WTC11 (cell line): ENCODE results near the gene ZNF20. TPM values are rescaled to one million over a fixed set of nuclear protein-coding genes. Genes with fewer than 3 reads are reported as not detected.

Source experiments
- ATAC-seq: fragments of 200-7000 bp; cut with Tn5 transposase; 2 replicates; pipeline ENCODE4 v1.10.0; 2021; ENCODE audit warnings: mild to moderate bottlenecking, moderate library complexity
- CTCF ChIA-PET: fragments of 300-600 bp; sonication (Branson Sonifier 250); formaldehyde crosslinking; loops from one replicate; lab custom pipeline; 2021; ENCODE audit warnings: antibody characterized with exemption; lab: Charles Lee
- POLR2A ChIA-PET: fragments of 350-600 bp; sonication (Branson Sonifier 250); formaldehyde crosslinking; loops from one replicate; lab custom pipeline; 2021; ENCODE audit warnings: antibody characterized with exemption; lab: Charles Lee
- DNase-seq: peaks from one replicate; pipeline ENCODE4 v3.0.0; 2021; ENCODE audit warnings: low spot score
- H3K27ac Mint-ChIP-seq: 2 replicates; pipeline ENCODE4 v1.8.0; 2021; ENCODE audit warnings: mixed read lengths
- H3K27me3 Mint-ChIP-seq: 2 replicates; pipeline ENCODE4 v1.8.0; 2021; ENCODE audit warnings: low read depth, mild to moderate bottlenecking, moderate library complexity, mixed read lengths
- H3K36me3 Mint-ChIP-seq: 2 replicates; pipeline ENCODE4 v1.8.0; 2021; ENCODE audit warnings: mixed read lengths
- H3K4me1 Mint-ChIP-seq: 2 replicates; pipeline ENCODE4 v1.8.0; 2022; ENCODE audit warnings: mixed read lengths
- H3K4me3 Mint-ChIP-seq: 2 replicates; pipeline ENCODE4 v1.8.0; 2021; ENCODE audit warnings: mild to moderate bottlenecking, moderate library complexity, mixed read lengths
- H3K9me3 Mint-ChIP-seq: 2 replicates; pipeline ENCODE4 v1.8.0; 2021; ENCODE audit warnings: mixed read lengths
- ARID4B ChIP-seq: sonication (generic); formaldehyde crosslinking; IDR thresholded peaks from 2 replicates; pipeline ENCODE4 v1.8.0; 2023; ENCODE audit warnings: missing genetic modification reagents, mild to moderate bottlenecking, borderline replicate concordance
- ATF3 ChIP-seq: sonication (generic); formaldehyde crosslinking; conservative IDR thresholded peaks from 2 replicates; pipeline ENCODE4 v1.8.1; 2022; ENCODE audit warnings: mild to moderate bottlenecking, missing genetic modification reagents
- FOXP4 ChIP-seq: sonication (generic); formaldehyde crosslinking; IDR thresholded peaks from 2 replicates; pipeline ENCODE4 v1.8.0; 2022; ENCODE audit warnings: mild to moderate bottlenecking, missing genetic modification reagents
- HMGXB4 ChIP-seq: sonication (generic); formaldehyde crosslinking; IDR thresholded peaks from 2 replicates; pipeline ENCODE4 v1.8.1; 2023; ENCODE audit warnings: mild to moderate bottlenecking, moderate library complexity, missing genetic modification reagents
- IRF2 ChIP-seq: sonication (generic); formaldehyde crosslinking; IDR thresholded peaks from 2 replicates; pipeline ENCODE4 v1.8.0; 2022; ENCODE audit warnings: low read depth, missing genetic modification reagents, borderline replicate concordance
- NR2C2 ChIP-seq: sonication (generic); formaldehyde crosslinking; IDR thresholded peaks from 2 replicates; pipeline ENCODE4 v1.8.0; 2022; ENCODE audit warnings: mild to moderate bottlenecking, missing genetic modification reagents
- NR3C1 ChIP-seq: sonication (generic); formaldehyde crosslinking; conservative IDR thresholded peaks from 2 replicates; pipeline ENCODE4 v1.8.1; 2023; ENCODE audit warnings: low read depth, mild to moderate bottlenecking, missing genetic modification reagents
- SOX15 ChIP-seq: fragments of 250-450 bp; sonication (Bioruptor Pico); IDR thresholded peaks from 2 replicates; pipeline ENCODE4 v1.9.0; 2021; ENCODE audit warnings: mild to moderate bottlenecking
- STAT6 ChIP-seq: sonication (generic); formaldehyde crosslinking; conservative IDR thresholded peaks from 2 replicates; pipeline ENCODE4 v1.8.1; 2023; ENCODE audit warnings: mild to moderate bottlenecking, low read depth, missing genetic modification reagents, moderate library complexity
- ZNF416 ChIP-seq: fragments of 250-450 bp; sonication (Bioruptor Pico); IDR thresholded peaks from 2 replicates; pipeline ENCODE4 v1.9.0; 2021; ENCODE audit warnings: mild to moderate bottlenecking, inconsistent platforms
- total RNA-seq: library from RNA; stranded (reverse); gene quantifications from 3 replicates; pipeline ENCODE4 v1.2.3, GENCODE V29; 2021

Gene ZNF20
- total RNA-seq, 1 experiment from 2014 or later: 7.8 TPM

GRCh38 chr19:12117201-12117970, 22.8 kb downstream of the ZNF20 start (continued):
- TF ChIP-seq ARID4B (CRISPR knock-in tag) (no peak), IRF2 (CRISPR knock-in tag) (no peak)

- no peaks in the 10 kb centered on the region for H3K4me1 Mint-ChIP-seq
- POLR2A ChIA-PET: no interaction called here
- no peak for ATAC-seq
- no peak for DNase-seq
- TF ChIP-seq FOXP4 (no peak), NR3C1 (CRISPR knock-in tag) (no peak), SOX15 (CRISPR knock-in tag) (no peak), STAT6 (no peak)
- H3K36me3 Mint-ChIP-seq: peaks cover 75% of the 10 kb centered on the region
- H3K9me3 Mint-ChIP-seq: peaks cover 42% of the 10 kb centered on the region
- H3K27me3 Mint-ChIP-seq: peaks cover 5% of the 10 kb centered on the region; the same call in 1 of the 2 replicates
- no peak overlapping the region for H3K27ac Mint-ChIP-seq
- CTCF ChIA-PET: no interaction called here
- no peak overlapping the region for H3K4me3 Mint-ChIP-seq
Observed at GRCh38 chr19:12113121-12113520, 27.0 kb downstream of the ZNF20 start.

GRCh38 chr19:12112701-12113100, 27.4 kb downstream of the ZNF20 start:
- peaks cover 42% of the 10 kb centered on the region for H3K9me3 Mint-ChIP-seq
- H3K4me3 Mint-ChIP-seq: no peak overlapping the region
- DNase-seq (no peak), ATAC-seq (no peak)
- H3K27me3 Mint-ChIP-seq: peaks cover 5% of the 10 kb centered on the region; the same call in 1 of the 2 replicates
- no peaks in the 10 kb centered on the region for H3K4me1 Mint-ChIP-seq
- POLR2A ChIA-PET: no interaction called here
- H3K27ac Mint-ChIP-seq: peak overlapping the region; percentile 58
- H3K36me3 Mint-ChIP-seq: peaks cover 75% of the 10 kb centered on the region
- no peak for TF ChIP-seq ARID4B (CRISPR knock-in tag)
- TF ChIP-seq IRF2 (CRISPR knock-in tag): no peak
- TF ChIP-seq HMGXB4: no peak
- TF ChIP-seq ATF3 (CRISPR knock-in tag): no peak
- TF ChIP-seq NR2C2 (CRISPR knock-in tag): no peak
- no peak for TF ChIP-seq ZNF416 (CRISPR knock-in tag)
- no peak for TF ChIP-seq SOX15 (CRISPR knock-in tag)
- TF ChIP-seq, all 79 proteins: peak for 0
- CTCF ChIA-PET: no interaction called here
